Kidney (tissue), 14 donors: ENCODE data around the gene THBD. TPM values are rescaled to one million over a fixed set of nuclear protein-coding genes. Genes with fewer than 3 reads are reported as not detected.

Experiments used
- DNase-seq, 5 donors: peaks; one replicate each; pipeline ENCODE4 v3.0.0-alpha.2; 2013 to 2020
- FAIRE-seq: peaks from 2 replicates; lab custom pipeline; 2012; peaks lifted over from hg19 to GRCh38; lab: Jason Lieb, UNC
- H3K27ac ChIP-seq, 2 donors: one replicate each; pipeline ENCODE4 v1.7.0; 2013; ENCODE audit warnings: low read depth in 2 of 2, low read length in 2 of 2, inconsistent platforms in 1 of 2
- H3K27me3 ChIP-seq: one replicate; pipeline ENCODE4 v1.7.1; 2013; ENCODE audit warnings: low read length, inconsistent platforms; ENCODE audit not compliant: control insufficient read depth, insufficient read depth
- H3K36me3 ChIP-seq, 3 donors: one replicate each; pipeline versions ENCODE4 v1.7.0 to v1.7.1; 2013; ENCODE audit warnings: low read length in 3 of 3, control low read depth in 1 of 3, inconsistent platforms in 1 of 3; ENCODE audit not compliant: insufficient read depth in 3 of 3, control insufficient read depth in 2 of 3
- H3K4me1 ChIP-seq, 3 donors: one replicate each; pipeline versions ENCODE4 v1.7.0 to v1.7.1; 2013; ENCODE audit warnings: low read length in 3 of 3, inconsistent platforms in 1 of 3, low read depth in 1 of 3; ENCODE audit not compliant: control insufficient read depth in 2 of 3, insufficient read depth in 2 of 3
- H3K4me3 ChIP-seq, 3 donors: one replicate each; pipeline versions ENCODE4 v1.7.0 to v1.8.1; 2013; ENCODE audit warnings: low read length in 3 of 3, control low read depth in 1 of 3, inconsistent platforms in 1 of 3
- H3K9ac ChIP-seq, 3 donors: one replicate each; pipeline versions ENCODE4 v1.7.0 to v1.7.1; 2013; ENCODE audit warnings: low read length in 3 of 3, control low read depth in 1 of 3, inconsistent platforms in 1 of 3
- H3K9me3 ChIP-seq, 3 donors: one replicate each; pipeline versions ENCODE4 v1.7.0 to v1.7.1; 2013; ENCODE audit warnings: low read length in 3 of 3, control low read depth in 1 of 3, inconsistent platforms in 1 of 3; ENCODE audit not compliant: control insufficient read depth in 2 of 3, insufficient read depth in 1 of 3
- intact Hi-C: fragments of 100-400 bp; cut with DNase I; formaldehyde crosslinking; loops from one replicate; pipeline ENCODE4 v1.11.1; 2022
- polyA plus RNA-seq: library from polyadenylated mRNA; stranded (reverse); fragments of 350-450 nt; fragmentation: Illumina TruSeq; extraction: RNeasy Lipid Tissue Mini Kit (QIAGEN cat#74804); gene quantifications from one replicate; pipeline ENCODE4 v1.2.3, GENCODE V29; 2014; ENCODE audit warnings: low read depth, low replicate concordance; ENCODE audit not compliant: insufficient read depth
- total RNA-seq: library from RNA; stranded (reverse); fragmentation: NEBNext Ultra II Directional; extraction: Animal tissue kit (Norgen Biotek cat#: 25700); gene quantifications from one replicate; pipeline ENCODE4 v1.2.1, GENCODE V29; 2021
- TF ChIP-seq, protein P1 (sequence below): IDR thresholded peaks from 3 replicates; pipeline ENCODE4 v1.5.1; 2012; ENCODE audit warnings: mild to moderate bottlenecking, moderate library complexity, borderline replicate concordance; ENCODE audit not compliant: insufficient read depth; ENCODE audit errors: extremely low read depth
- donor health status: control.
- donor health status: control.
- donor health status: control.
- donor health status: control.
- donor health status: control.
- donor health status: DM: yes; HTN: yes; CAD: no.
- donor health status: Normal renal cell carcinoma (clear cell type).

THBD gene
- total and polyA plus RNA-seq, 2 donors from 2014 or later = 9.7 to 48.1 TPM

GRCh38 chr20:23036371-23036770 lies 13.1 kb downstream of the THBD start:
- Histone ChIP-seq H3K9me3 (no peaks in the 10 kb centered on the region), H3K27me3 (peaks cover 2% of the 10 kb centered on the region), H3K4me1 (no peaks in the 10 kb centered on the region), H3K36me3 (no peaks in the 10 kb centered on the region), H3K9ac (no peak overlapping the region), H3K27ac (no peak overlapping the region), H3K4me3 (no peak overlapping the region)
- intact Hi-C loops = no loop called here
- TF ChIP-seq, protein P1, sequence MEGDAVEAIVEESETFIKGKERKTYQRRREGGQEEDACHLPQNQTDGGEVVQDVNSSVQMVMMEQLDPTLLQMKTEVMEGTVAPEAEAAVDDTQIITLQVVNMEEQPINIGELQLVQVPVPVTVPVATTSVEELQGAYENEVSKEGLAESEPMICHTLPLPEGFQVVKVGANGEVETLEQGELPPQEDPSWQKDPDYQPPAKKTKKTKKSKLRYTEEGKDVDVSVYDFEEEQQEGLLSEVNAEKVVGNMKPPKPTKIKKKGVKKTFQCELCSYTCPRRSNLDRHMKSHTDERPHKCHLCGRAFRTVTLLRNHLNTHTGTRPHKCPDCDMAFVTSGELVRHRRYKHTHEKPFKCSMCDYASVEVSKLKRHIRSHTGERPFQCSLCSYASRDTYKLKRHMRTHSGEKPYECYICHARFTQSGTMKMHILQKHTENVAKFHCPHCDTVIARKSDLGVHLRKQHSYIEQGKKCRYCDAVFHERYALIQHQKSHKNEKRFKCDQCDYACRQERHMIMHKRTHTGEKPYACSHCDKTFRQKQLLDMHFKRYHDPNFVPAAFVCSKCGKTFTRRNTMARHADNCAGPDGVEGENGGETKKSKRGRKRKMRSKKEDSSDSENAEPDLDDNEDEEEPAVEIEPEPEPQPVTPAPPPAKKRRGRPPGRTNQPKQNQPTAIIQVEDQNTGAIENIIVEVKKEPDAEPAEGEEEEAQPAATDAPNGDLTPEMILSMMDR = no peak
- DNase-seq = no peak
- FAIRE-seq = no peak

GRCh38 chr20:23035731-23036130 lies 13.7 kb downstream of the THBD start:
- no peak for DNase-seq
- H3K36me3 ChIP-seq = no peaks in the 10 kb centered on the region
- H3K9ac ChIP-seq = no peak overlapping the region
- no peak for FAIRE-seq
- intact Hi-C loops = no loop called here
- no peak overlapping the region for H3K27ac ChIP-seq
- no peak overlapping the region for H3K4me3 ChIP-seq
- H3K4me1 ChIP-seq = no peaks in the 10 kb centered on the region
- TF ChIP-seq, protein P1 = no peak
- peaks cover 2% of the 10 kb centered on the region for H3K27me3 ChIP-seq
- H3K9me3 ChIP-seq = no peaks in the 10 kb centered on the region

DNA sequence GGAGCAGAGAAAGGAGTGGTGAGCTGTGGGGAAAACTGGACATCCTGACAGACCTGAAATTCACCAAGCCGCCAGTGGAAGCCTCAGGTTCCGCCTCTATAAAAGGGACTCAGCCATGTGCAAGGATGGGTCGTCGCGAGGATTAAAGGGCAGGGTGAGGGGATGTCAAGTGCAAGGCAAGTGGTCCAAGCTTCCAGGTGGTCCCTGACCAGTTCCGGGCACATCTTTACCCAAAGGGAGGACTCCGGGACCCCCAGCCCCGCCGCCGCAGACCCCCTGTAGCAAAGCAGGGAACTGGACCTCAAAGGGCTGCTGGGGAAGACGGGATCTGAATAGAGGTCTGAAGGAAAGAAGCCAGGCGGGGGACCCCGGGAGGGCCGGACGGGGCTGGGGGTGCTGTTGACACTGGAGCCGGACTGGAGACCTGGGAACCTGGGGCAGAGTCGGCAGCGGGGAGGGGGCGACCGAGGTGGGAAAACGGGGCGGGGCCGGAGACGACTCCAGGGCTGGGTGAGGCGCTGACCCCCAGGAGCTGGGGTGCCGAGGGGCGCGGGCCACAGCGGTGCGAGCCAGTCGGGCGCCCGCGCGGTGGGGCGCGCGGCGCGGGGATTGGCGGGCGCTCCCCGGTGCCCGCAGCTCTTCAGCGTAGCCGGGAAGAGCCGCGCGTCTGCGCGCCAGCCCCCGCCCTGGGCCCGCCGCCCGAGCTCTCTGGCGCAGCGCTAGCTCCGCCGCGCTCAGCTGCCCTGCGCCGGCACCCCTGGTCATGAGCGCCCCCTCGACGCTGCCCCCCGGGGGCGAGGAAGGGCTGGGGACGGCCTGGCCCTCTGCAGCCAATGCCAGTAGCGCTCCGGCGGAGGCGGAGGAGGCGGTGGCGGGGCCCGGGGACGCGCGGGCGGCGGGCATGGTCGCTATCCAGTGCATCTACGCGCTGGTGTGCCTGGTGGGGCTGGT lies 14.5 kb downstream of the THBD start, which contains the start of gene SSTR4:
Gene SSTR4, plus strand, starts transcription at position 592 of the 951 bp plus-strand sequence. Its CDS starts 172 bp downstream, at position 764.
- H3K9me3 ChIP-seq = no peaks in the 10 kb centered on the region
- no peak within 1 kb of the TSS for H3K4me3 ChIP-seq
- DNase-seq (peak in 2 of 5 donors; percentile 38 to 57), FAIRE-seq (no peak)
- no peaks in the 10 kb centered on the region for H3K36me3 ChIP-seq
- intact Hi-C loops = no loop called here
- H3K27ac ChIP-seq = no peak within 1 kb of the TSS
- no peaks in the 10 kb centered on the region for H3K4me1 ChIP-seq
- peaks cover 2% of the 10 kb centered on the region for H3K27me3 ChIP-seq
- TF ChIP-seq, protein P1 = no peak
- no peak within 1 kb of the TSS for H3K9ac ChIP-seq
